Tibial nerve (tissue), 3 donors: Measurements from ENCODE around the gene GALNT14.

Source experiments
- CTCF ChIP-seq, 5 experiments: fragments of 200-600 bp in 3 of 5; fragments of 450-650 bp in 2 of 5; sonication (generic) in 3 of 5; IDR thresholded peaks; one replicate each; pipeline ENCODE4 v1.5.1; 2016 to 2019; ENCODE audit warnings: antibody characterized with exemption in 5 of 5, mild to moderate bottlenecking in 3 of 5, moderate library complexity in 2 of 5
- POLR2A ChIP-seq, 2 donors: fragments of 450-650 bp; IDR thresholded peaks; one replicate each; pipeline ENCODE4 v1.6.1; 2017; ENCODE audit warnings: antibody characterized with exemption in 2 of 2, mild to moderate bottlenecking in 2 of 2, moderate library complexity in 2 of 2

GRCh38 chr2:31113765-31114164, 24.5 kb downstream of the GALNT14 start:
- no peak for TF ChIP-seq CTCF (IDR thresholded peaks at IDR 0.05)
- TF ChIP-seq POLR2A (IDR thresholded peaks at IDR 0.05) = no peak
